ENCODE measurements around the gene FHOD3.

Gene FHOD3

GRCh38 chr18:36379435-36379984 lies 82.0 kb downstream of the FHOD3 start:
- no peak for DNase-seq (ENCODE audit: low spot score)
- no peak for TF ChIP-seq CTCF (IDR thresholded peaks at IDR 0.05; ENCODE audit: extremely low read depth, missing control alignments)

- no peak for TF ChIP-seq CTCF (IDR thresholded peaks at IDR 0.05; ENCODE audit: extremely low read depth, missing control alignments)
These were observed 82.8 kb downstream of the FHOD3 start for GRCh38 chr18:36380173-36380827.

GRCh38 chr18:36381075-36381474 lies 83.6 kb downstream of the FHOD3 start:
- DNase-seq (ENCODE audit: low spot score): no peak
- no peak for TF ChIP-seq CTCF (IDR thresholded peaks at IDR 0.05; ENCODE audit: extremely low read depth, missing control alignments)

More at GRCh38 chr18:36380173-36380827, 82.8 kb downstream of the FHOD3 start:
- no peak for DNase-seq (ENCODE audit: low spot score)

GRCh38 chr18:36382854-36383253 lies 85.3 kb downstream of the FHOD3 start:
- no peak for DNase-seq (ENCODE audit: low spot score)
- no peak for TF ChIP-seq CTCF (IDR thresholded peaks at IDR 0.05; ENCODE audit: extremely low read depth, missing control alignments)

GRCh38 chr18:36386150-36386920 lies 88.8 kb downstream of the FHOD3 start:
- no peak for TF ChIP-seq CTCF (IDR thresholded peaks at IDR 0.05; ENCODE audit: extremely low read depth, missing control alignments)
- no peak for DNase-seq (ENCODE audit: low spot score)

GRCh38 chr18:36387310-36387709 lies 89.8 kb downstream of the FHOD3 start:
- TF ChIP-seq CTCF (IDR thresholded peaks at IDR 0.05; ENCODE audit: extremely low read depth, missing control alignments): no peak

GRCh38 chr18:36388310-36388709 lies 90.8 kb downstream of the FHOD3 start:
- DNase-seq (ENCODE audit: low spot score): no peak

More at GRCh38 chr18:36387310-36387709, 89.8 kb downstream of the FHOD3 start:
- DNase-seq (ENCODE audit: low spot score): no peak

More at GRCh38 chr18:36388310-36388709, 90.8 kb downstream of the FHOD3 start:
- TF ChIP-seq CTCF (IDR thresholded peaks at IDR 0.05; ENCODE audit: extremely low read depth, missing control alignments): no peak

Measured in GM20000 (cell line).